LNCAP (cell line): ENCODE measurements around the gene IDH1.

ENCODE experiments used
- CTCF ChIP-seq: fragments of 450-650 bp; IDR thresholded peaks from 2 replicates; pipeline ENCODE4 v1.5.1; 2017; ENCODE audit warnings: mild to moderate bottlenecking

Gene IDH1

GRCh38 chr2:208244422-208244821 is 10.4 kb downstream of the IDH1 start:
- TF ChIP-seq CTCF = no peak

GRCh38 chr2:208240619-208241209 is 14.2 kb downstream of the IDH1 start:
- no peak for TF ChIP-seq CTCF

- no peak for TF ChIP-seq CTCF
Measured at GRCh38 chr2:208239770-208240493, 14.9 kb downstream of the IDH1 start.

GRCh38 chr2:208235860-208236259 is 19.0 kb downstream of the IDH1 start:
- no peak for TF ChIP-seq CTCF

GRCh38 chr2:208234786-208235185 is 20.1 kb downstream of the IDH1 start:
- TF ChIP-seq CTCF = no peak

GRCh38 chr2:208228476-208228875 is 26.4 kb downstream of the IDH1 start:
- TF ChIP-seq CTCF = no peak

GRCh38 chr2:208227581-208228232 is 27.2 kb downstream of the IDH1 start:
- no peak for TF ChIP-seq CTCF
